Cardiac fibroblast (primary cell): ENCODE measurements around the gene ODC1.

Experiments
- DNase-seq, 2 donors: peaks; one replicate each; pipeline versions ENCODE4 v3.0.0 to v3.0.0-alpha.2; 2010; ENCODE audit warnings: low read depth in 2 of 2
- H3K4me3 ChIP-seq, 2 donors: replicated peaks in 1 of 2; 1 replicate in 1 of 2; 2 replicates in 1 of 2; pipeline ENCODE4 v1.5.1; 2011; ENCODE audit warnings: low read depth in 2 of 2, low read length in 2 of 2, mild to moderate bottlenecking in 2 of 2, moderate library complexity in 1 of 2
- TF ChIP-seq, protein P1 (sequence below): IDR thresholded peaks from one replicate; pipeline ENCODE4 v1.5.1; 2011; ENCODE audit warnings: low read depth, mild to moderate bottlenecking, low read length, inconsistent platforms

Gene ODC1

DNA sequence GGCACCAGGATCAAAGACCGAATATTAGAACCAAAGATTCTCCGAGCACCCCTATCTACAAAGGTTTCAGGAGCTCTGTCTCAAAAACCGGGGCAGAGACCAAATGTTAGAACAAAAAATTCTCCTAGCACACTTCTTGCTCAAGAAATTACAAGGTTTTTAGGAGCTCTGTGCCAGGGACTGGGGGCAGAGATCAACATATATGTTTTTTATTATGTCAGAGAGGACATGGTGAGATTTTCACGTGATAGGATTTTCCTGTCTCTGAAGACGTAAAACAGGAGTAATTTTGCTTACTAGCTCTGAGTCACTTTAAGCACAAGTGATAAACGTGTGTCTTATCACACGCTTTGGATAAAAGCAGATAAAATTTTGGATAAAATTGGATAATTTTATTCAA, 34.8 kb upstream of the ODC1 start:
- H3K4me3 ChIP-seq: no peak overlapping the region
- TF ChIP-seq, protein P1, sequence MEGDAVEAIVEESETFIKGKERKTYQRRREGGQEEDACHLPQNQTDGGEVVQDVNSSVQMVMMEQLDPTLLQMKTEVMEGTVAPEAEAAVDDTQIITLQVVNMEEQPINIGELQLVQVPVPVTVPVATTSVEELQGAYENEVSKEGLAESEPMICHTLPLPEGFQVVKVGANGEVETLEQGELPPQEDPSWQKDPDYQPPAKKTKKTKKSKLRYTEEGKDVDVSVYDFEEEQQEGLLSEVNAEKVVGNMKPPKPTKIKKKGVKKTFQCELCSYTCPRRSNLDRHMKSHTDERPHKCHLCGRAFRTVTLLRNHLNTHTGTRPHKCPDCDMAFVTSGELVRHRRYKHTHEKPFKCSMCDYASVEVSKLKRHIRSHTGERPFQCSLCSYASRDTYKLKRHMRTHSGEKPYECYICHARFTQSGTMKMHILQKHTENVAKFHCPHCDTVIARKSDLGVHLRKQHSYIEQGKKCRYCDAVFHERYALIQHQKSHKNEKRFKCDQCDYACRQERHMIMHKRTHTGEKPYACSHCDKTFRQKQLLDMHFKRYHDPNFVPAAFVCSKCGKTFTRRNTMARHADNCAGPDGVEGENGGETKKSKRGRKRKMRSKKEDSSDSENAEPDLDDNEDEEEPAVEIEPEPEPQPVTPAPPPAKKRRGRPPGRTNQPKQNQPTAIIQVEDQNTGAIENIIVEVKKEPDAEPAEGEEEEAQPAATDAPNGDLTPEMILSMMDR: no peak
- peak in 1 of 2 donors; percentile 15 for DNase-seq

DNA sequence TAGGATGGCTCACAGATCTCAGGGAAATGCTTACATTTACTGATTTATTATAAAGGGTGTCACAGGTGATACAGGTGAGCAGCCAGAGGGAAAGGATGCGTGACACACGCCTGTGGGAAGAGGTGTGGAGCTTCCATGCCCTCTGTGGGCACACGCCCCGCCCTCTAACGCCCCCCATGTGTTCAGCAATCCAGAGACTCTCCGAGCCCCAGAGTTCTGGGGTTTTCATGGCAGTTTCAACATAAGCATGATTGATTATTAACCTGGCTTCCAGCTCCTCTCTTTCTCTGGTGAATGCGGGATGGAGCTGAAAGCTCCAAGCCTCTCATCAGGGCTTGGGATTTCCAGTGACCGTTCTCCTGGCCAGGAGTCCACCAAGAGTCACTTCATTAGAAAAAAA, 34.3 kb upstream of the ODC1 start:
- no peak for DNase-seq
- H3K4me3 ChIP-seq: no peak overlapping the region
- TF ChIP-seq, protein P1: no peak

DNA sequence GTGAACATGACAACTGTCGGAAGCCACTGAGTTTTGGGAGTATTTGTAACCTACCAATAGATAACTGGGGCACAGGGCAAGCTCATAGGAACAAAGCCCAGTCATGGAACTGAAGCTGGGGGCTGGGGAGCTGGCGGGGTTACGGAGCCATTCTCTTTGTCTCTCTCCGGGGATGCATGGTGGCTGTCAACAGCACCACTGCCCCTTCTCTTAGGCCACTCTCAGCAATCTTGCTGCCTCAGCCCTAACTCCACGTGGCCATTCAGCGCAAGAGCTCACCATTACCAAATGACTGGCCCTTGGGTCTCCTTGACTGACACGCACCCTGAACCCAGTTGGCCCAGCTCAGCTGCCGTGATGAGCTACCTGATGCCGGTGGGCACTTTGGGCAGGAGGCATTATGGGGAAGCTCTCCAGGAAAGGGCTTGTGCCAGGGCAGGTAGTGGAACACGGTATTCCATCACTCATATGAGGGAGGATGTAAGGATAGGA, 33.6 kb upstream of the ODC1 start:
- H3K4me3 ChIP-seq: no peak overlapping the region
- TF ChIP-seq, protein P1: no peak
- no peak for DNase-seq

DNA sequence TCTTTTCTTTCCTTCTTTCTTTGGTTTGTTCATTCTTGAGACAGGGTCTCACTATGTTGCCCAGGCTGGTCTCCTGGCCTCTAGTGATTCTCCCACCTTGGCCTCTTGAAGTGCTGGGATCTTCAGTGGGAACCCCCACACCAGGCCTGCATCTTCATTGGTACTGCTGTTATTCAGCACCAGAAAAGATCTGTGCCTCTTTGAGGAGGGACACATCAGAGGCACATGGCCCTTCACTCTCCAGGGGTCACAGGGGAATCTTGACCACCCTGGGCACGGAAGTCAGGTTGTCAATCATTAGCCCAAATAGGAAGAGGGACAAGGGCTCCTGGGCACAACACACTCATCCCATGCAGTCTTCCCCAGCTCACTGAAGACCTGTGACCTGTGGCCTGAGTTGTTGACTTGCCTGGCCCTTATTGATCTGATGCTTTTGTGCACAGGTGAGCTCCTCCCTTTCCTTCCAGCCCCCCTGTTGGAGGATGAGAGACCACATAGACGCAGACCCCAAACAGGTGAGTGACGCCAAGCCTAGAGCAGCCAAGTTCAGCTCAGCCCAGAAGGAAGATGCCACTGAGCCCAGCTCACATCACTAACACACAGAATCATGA, 33.0 kb upstream of the ODC1 start:
- no peak for DNase-seq
- TF ChIP-seq, protein P1: no peak
- H3K4me3 ChIP-seq: no peak overlapping the region

DNA sequence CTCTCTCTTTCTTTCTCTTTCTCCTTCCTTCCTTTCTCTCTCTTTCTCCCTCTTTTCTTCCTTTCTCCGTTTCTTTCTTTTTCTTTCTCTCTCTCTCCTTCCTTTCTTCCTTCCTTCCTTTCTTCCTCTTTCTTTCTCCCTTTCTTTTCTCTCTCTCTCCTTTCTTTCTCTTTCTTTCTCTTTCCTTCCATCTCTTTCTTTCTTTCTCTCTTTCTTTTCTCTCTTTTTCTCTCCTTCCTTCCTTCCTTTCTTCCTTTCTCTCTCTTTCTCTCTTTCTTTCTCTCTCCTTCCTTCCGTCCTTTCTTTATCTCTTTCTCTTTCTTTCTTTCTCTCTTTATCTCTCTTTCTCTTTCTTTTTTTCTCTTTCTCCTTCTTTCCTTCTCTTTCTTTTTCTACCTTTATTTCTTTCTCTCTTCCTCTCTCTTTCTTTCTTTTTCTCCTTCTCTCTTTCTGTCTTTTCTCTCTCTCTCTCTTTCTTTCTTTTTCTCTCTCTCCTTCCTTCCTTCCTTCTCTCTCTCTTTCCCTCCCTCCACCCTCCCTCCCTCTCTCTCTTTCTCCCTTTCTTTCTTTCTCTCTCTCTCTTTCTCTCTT, 32.3 kb upstream of the ODC1 start:
- TF ChIP-seq, protein P1: no peak
- H3K4me3 ChIP-seq: no peak overlapping the region
- no peak for DNase-seq

DNA sequence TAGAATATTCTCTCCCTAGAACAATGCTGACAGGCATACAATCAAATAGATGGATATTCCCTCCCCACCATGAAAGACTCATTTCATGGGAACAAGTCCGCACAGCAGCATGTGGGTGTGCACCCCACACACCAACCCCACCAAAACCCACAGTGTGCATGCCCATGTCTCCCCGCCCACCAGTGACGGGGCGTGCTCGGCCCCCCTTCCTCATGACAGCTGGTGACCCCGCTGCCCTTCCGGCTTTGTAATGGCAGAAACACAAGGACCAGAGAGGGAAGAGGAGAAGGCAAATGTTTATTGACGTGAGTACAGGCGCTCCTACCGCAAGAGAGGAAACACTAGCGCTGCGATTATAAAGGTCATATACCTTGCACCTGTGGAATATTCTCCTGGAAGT, 30.8 kb upstream of the ODC1 start:
- no peak for DNase-seq
- TF ChIP-seq, protein P1: no peak
- H3K4me3 ChIP-seq: no peak overlapping the region

DNA sequence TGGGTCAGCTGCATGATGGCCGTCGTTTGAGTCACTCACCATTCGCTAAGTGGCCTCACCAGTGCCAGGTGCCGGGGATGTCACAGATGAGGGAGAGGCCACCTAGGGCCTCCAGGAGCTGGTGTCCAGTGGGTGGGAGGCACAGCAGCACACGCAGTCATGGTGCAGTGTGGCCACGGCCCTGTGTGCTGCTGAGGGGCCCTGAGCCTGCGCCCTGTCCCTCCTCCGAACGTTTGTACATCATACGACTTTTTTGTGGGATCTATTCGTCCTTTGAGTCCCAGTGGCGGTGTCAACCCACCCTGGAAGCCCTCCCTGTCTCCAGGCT, 30.1 kb upstream of the ODC1 start:
- no peak for DNase-seq
- TF ChIP-seq, protein P1: no peak
- no peak overlapping the region for H3K4me3 ChIP-seq
